ENCODE measurements around the gene CADPS.

CADPS gene

GRCh38 chr3:62553811-62554210 is 321.4 kb downstream of the CADPS start:
- TF ChIP-seq, protein P1, sequence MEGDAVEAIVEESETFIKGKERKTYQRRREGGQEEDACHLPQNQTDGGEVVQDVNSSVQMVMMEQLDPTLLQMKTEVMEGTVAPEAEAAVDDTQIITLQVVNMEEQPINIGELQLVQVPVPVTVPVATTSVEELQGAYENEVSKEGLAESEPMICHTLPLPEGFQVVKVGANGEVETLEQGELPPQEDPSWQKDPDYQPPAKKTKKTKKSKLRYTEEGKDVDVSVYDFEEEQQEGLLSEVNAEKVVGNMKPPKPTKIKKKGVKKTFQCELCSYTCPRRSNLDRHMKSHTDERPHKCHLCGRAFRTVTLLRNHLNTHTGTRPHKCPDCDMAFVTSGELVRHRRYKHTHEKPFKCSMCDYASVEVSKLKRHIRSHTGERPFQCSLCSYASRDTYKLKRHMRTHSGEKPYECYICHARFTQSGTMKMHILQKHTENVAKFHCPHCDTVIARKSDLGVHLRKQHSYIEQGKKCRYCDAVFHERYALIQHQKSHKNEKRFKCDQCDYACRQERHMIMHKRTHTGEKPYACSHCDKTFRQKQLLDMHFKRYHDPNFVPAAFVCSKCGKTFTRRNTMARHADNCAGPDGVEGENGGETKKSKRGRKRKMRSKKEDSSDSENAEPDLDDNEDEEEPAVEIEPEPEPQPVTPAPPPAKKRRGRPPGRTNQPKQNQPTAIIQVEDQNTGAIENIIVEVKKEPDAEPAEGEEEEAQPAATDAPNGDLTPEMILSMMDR (conservative IDR thresholded peaks at IDR 0.05; ENCODE audit: low read depth), result no peak
- POLR2A ChIA-PET (ENCODE audit: low non-redundant PET), result no interaction called here
- CTCF ChIA-PET, result interaction anchor here (0.6 to 0.7 kb wide), 3 partner anchors 80 to 1598 kb away, joined by 3 to 4 read pairs (median 3); no protein-coding TSS in a partner anchor

GRCh38 chr3:62551556-62551955 is 323.7 kb downstream of the CADPS start:
- DNase-seq (ENCODE audit: low spot score), result no peak
- POLR2A ChIA-PET (ENCODE audit: low non-redundant PET), result no interaction called here
- CTCF ChIA-PET, result no interaction called here
- no peak overlapping the region for H3K27ac ChIP-seq
- TF ChIP-seq, protein P1 (conservative IDR thresholded peaks at IDR 0.05; ENCODE audit: low read depth), result no peak

More at GRCh38 chr3:62553811-62554210, 321.4 kb downstream of the CADPS start:
- DNase-seq (ENCODE audit: low spot score), result no peak
- H3K27ac ChIP-seq, result no peak overlapping the region

DNA sequence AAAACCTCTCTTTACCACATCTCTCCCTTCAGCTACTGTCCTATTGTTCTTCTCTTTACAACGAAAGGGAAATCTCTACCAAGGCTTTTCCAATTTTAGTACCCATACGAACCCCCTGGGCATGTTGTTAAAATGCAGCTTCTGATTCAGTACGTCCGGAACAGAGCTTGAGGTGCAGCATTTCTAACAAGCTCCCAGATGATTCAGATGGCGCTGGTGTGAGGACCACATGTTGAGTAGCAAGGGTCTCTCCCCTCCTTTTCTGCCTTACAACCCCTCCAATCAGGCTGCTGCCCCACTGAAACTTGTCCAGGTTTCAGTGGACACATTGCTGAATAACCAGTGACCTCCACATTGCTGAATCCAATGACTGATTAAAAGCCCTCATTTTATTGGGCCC is 324.8 kb downstream of the CADPS start:
- ChIA-PET CTCF (interaction anchor here (0.6 kb wide), 1 partner anchor 14 kb away, joined by 4 read pairs; no protein-coding TSS in a partner anchor), POLR2A (ENCODE audit: low non-redundant PET) (no interaction called here)
- H3K27ac ChIP-seq, result no peak overlapping the region
- DNase-seq (ENCODE audit: low spot score), result no peak
- TF ChIP-seq, protein P1 (conservative IDR thresholded peaks at IDR 0.05; ENCODE audit: low read depth), result no peak

GRCh38 chr3:62548528-62549205 is 326.5 kb downstream of the CADPS start:
- TF ChIP-seq, protein P1 (conservative IDR thresholded peaks at IDR 0.05; ENCODE audit: low read depth), result no peak
- no peak for DNase-seq (ENCODE audit: low spot score)
- CTCF ChIA-PET, result no interaction called here
- no peak overlapping the region for H3K27ac ChIP-seq
- POLR2A ChIA-PET (ENCODE audit: low non-redundant PET), result no interaction called here

GRCh38 chr3:62546266-62546665 is 328.9 kb downstream of the CADPS start:
- CTCF ChIA-PET, result no interaction called here

GRCh38 chr3:62542185-62542584 is 333.0 kb downstream of the CADPS start:
- CTCF ChIA-PET, result no interaction called here

More at GRCh38 chr3:62546266-62546665, 328.9 kb downstream of the CADPS start:
- TF ChIP-seq, protein P1 (conservative IDR thresholded peaks at IDR 0.05; ENCODE audit: low read depth), result no peak
- no peak for DNase-seq (ENCODE audit: low spot score)
- POLR2A ChIA-PET (ENCODE audit: low non-redundant PET), result no interaction called here
- H3K27ac ChIP-seq, result no peak overlapping the region

More at GRCh38 chr3:62542185-62542584, 333.0 kb downstream of the CADPS start:
- TF ChIP-seq, protein P1 (conservative IDR thresholded peaks at IDR 0.05; ENCODE audit: low read depth), result no peak
- DNase-seq (ENCODE audit: low spot score), result no peak
- POLR2A ChIA-PET (ENCODE audit: low non-redundant PET), result no interaction called here
- H3K27ac ChIP-seq, result no peak overlapping the region
